Measurements from ENCODE around the gene CCDC33. TPM values are rescaled to one million over a fixed set of nuclear protein-coding genes. Genes with fewer than 3 reads are reported as not detected.

The CCDC33 gene
- total RNA-seq, 1 experiment from 2014 or later: not detected

GRCh38 chr15:74380361-74381189, 144.4 kb downstream of the CCDC33 start:
- in situ Hi-C loops (cut with HindIII; ENCODE audit: low pct_unique_long_range_greater_than_20kb, low sequenced_read_pairs) (no loop called here), intact Hi-C loops (cut with micrococcal nuclease; ENCODE audit: unreplicated experiment) (loop anchor here (5.0 kb wide), 1 partner anchor 162 kb away; the partner anchor contains the start of gene ARID3B)
- no peak overlapping the region for H3K27ac ChIP-seq (ENCODE audit: low read length)
- H3K4me3 ChIP-seq (ENCODE audit: low read depth in 2 of 2, low read length in 2 of 2): no peak overlapping the region
- no peaks in the 10 kb centered on the region for H3K9me3 ChIP-seq (ENCODE audit: control insufficient read depth, insufficient read depth, low read depth, low read length)
- POLR2A ChIA-PET: no interaction called here
- no TSS peak for BruUV-seq (replicated peaks)
- no peaks in the 10 kb centered on the region for H3K36me3 ChIP-seq (ENCODE audit: control insufficient read depth, insufficient read depth, low read length)
- ATAC-seq (no peak), DNase-seq (ENCODE audit: low read depth, low spot score) (no peak)
- H3K27me3 ChIP-seq (ENCODE audit: control insufficient read depth, insufficient read depth, low read length): no peaks in the 10 kb centered on the region
- peaks cover 23% of the 10 kb centered on the region for H3K4me1 ChIP-seq (ENCODE audit: control insufficient read depth, insufficient read depth, low read length)
- CTCF ChIA-PET: no interaction called here
- TF ChIP-seq CTCF (IDR thresholded peaks at IDR 0.05): no peak
- no peak for TF ChIP-seq SIN3A (IDR thresholded peaks at IDR 0.05; ENCODE audit: borderline replicate concordance, insufficient read depth, low read depth, low read length)
- TF ChIP-seq POLR2AphosphoS5 (IDR thresholded peaks at IDR 0.05; ENCODE audit: low read depth, low read length): no peak
- TF ChIP-seq, protein P1, sequence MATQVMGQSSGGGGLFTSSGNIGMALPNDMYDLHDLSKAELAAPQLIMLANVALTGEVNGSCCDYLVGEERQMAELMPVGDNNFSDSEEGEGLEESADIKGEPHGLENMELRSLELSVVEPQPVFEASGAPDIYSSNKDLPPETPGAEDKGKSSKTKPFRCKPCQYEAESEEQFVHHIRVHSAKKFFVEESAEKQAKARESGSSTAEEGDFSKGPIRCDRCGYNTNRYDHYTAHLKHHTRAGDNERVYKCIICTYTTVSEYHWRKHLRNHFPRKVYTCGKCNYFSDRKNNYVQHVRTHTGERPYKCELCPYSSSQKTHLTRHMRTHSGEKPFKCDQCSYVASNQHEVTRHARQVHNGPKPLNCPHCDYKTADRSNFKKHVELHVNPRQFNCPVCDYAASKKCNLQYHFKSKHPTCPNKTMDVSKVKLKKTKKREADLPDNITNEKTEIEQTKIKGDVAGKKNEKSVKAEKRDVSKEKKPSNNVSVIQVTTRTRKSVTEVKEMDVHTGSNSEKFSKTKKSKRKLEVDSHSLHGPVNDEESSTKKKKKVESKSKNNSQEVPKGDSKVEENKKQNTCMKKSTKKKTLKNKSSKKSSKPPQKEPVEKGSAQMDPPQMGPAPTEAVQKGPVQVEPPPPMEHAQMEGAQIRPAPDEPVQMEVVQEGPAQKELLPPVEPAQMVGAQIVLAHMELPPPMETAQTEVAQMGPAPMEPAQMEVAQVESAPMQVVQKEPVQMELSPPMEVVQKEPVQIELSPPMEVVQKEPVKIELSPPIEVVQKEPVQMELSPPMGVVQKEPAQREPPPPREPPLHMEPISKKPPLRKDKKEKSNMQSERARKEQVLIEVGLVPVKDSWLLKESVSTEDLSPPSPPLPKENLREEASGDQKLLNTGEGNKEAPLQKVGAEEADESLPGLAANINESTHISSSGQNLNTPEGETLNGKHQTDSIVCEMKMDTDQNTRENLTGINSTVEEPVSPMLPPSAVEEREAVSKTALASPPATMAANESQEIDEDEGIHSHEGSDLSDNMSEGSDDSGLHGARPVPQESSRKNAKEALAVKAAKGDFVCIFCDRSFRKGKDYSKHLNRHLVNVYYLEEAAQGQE (IDR thresholded peaks at IDR 0.05; ENCODE audit: insufficient read depth in 1 of 2, low read depth in 2 of 2, low read length in 1 of 2): no peak

DNA sequence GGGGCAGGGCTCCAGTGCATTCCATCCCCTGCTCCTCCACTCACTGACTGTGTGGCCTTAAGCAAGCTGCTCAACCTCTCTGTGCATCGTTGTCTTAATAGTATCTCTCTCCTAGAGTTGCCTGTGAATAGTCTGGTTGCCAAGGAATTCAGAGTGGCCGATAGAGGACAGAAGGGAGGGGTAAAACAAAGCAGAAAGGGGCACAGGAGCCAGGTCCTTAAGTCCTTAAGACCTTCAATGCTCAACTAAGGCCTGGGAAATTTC, 145.0 kb downstream of the CCDC33 start:
- intact Hi-C loops (cut with micrococcal nuclease; ENCODE audit: unreplicated experiment) (loop anchor here (5.0 kb wide), 1 partner anchor 161 kb away; the partner anchor contains the start of gene ARID3B), in situ Hi-C loops (cut with HindIII; ENCODE audit: low pct_unique_long_range_greater_than_20kb, low sequenced_read_pairs) (no loop called here)
- Histone ChIP-seq H3K27me3 (ENCODE audit: control insufficient read depth, insufficient read depth, low read length) (no peaks in the 10 kb centered on the region), H3K9me3 (ENCODE audit: control insufficient read depth, insufficient read depth, low read depth, low read length) (no peaks in the 10 kb centered on the region), H3K27ac (ENCODE audit: low read length) (no peak overlapping the region), H3K36me3 (ENCODE audit: control insufficient read depth, insufficient read depth, low read length) (no peaks in the 10 kb centered on the region), H3K4me3 (ENCODE audit: low read depth in 2 of 2, low read length in 2 of 2) (no peak overlapping the region), H3K4me1 (ENCODE audit: control insufficient read depth, insufficient read depth, low read length) (peaks cover 27% of the 10 kb centered on the region)
- no peak for ATAC-seq
- TF ChIP-seq SIN3A (IDR thresholded peaks at IDR 0.05; ENCODE audit: borderline replicate concordance, insufficient read depth, low read depth, low read length) (no peak), CTCF (IDR thresholded peaks at IDR 0.05) (no peak), TCF7L2 (IDR thresholded peaks at IDR 0.05; ENCODE audit: low read depth, low read length) (no peak), POLR2AphosphoS5 (IDR thresholded peaks at IDR 0.05; ENCODE audit: low read depth, low read length) (no peak)
- TF ChIP-seq, protein P1 (IDR thresholded peaks at IDR 0.05; ENCODE audit: insufficient read depth in 1 of 2, low read depth in 2 of 2, low read length in 1 of 2): no peak
- CTCF ChIA-PET: interaction anchor here (0.6 kb wide), 2 partner anchors 14 to 60 kb away, joined by 3 read pairs; partner anchors contain the start of gene CYP11A1
- no TSS peak for BruUV-seq (replicated peaks)
- DNase-seq (ENCODE audit: low read depth, low spot score): no peak
- POLR2A ChIA-PET: interaction anchor here (0.6 kb wide), 1 partner anchor 90 kb away, joined by 3 read pairs; no protein-coding TSS in a partner anchor

Data from Panc1 (cell line).